Activated CD4-positive, CD25-positive, alpha-beta regulatory T cell treated with anti-CD3 and anti-CD28 coated beads, Interleukin-2, amount 50 U/mL, for 24 hours (primary cell): Measurements from ENCODE around the gene DIP2C.
"Not testable (repeated sequence)": the region's sequence is repeated elsewhere in the genome, so short reads cannot be mapped to it uniquely, and the experiment has no call there.

Experiments
- ATAC-seq, 2 donors: fragments of 150-1000 bp; cut with Tn5 transposase; one replicate each; pipeline ENCODE4 v1.10.0; 2021; ENCODE audit warnings: mild to moderate bottlenecking in 1 of 2, moderate library complexity in 1 of 2

Gene DIP2C

GRCh38 chr10:607545-608185, 81.8 kb downstream of the DIP2C start:
- no peak for ATAC-seq

- no peak for ATAC-seq
Measured at GRCh38 chr10:606762-607544, 82.5 kb downstream of the DIP2C start.

- ATAC-seq: no peak
Measured at GRCh38 chr10:605632-606325, 83.7 kb downstream of the DIP2C start.

- ATAC-seq: no peak
Measured at GRCh38 chr10:604716-605631, 84.5 kb downstream of the DIP2C start.

GRCh38 chr10:603745-604144, 85.7 kb downstream of the DIP2C start:
- no peak for ATAC-seq

- no peak for ATAC-seq
Measured at GRCh38 chr10:602391-603005, 87.0 kb downstream of the DIP2C start.

- no peak for ATAC-seq
Measured at GRCh38 chr10:601660-601963, 87.9 kb downstream of the DIP2C start.

GRCh38 chr10:600876-601659, 88.4 kb downstream of the DIP2C start:
- no peak for ATAC-seq

- ATAC-seq: no peak
Measured at GRCh38 chr10:600234-600633, 89.2 kb downstream of the DIP2C start.

GRCh38 chr10:599767-600166, 89.7 kb downstream of the DIP2C start:
- ATAC-seq: no peak

GRCh38 chr10:598415-599170, 90.9 kb downstream of the DIP2C start:
- no peak for ATAC-seq

- ATAC-seq: no peak
Measured at GRCh38 chr10:597976-598375, 91.5 kb downstream of the DIP2C start.

GRCh38 chr10:596725-597345, 92.6 kb downstream of the DIP2C start:
- no peak for ATAC-seq

- ATAC-seq: not testable (repeated sequence)
Measured at GRCh38 chr10:596131-596530, 93.3 kb downstream of the DIP2C start.

GRCh38 chr10:595473-595872, 94.0 kb downstream of the DIP2C start:
- ATAC-seq: no peak

GRCh38 chr10:594584-595270, 94.7 kb downstream of the DIP2C start:
- ATAC-seq: no peak

GRCh38 chr10:593901-594457, 95.5 kb downstream of the DIP2C start:
- no peak for ATAC-seq

GRCh38 chr10:593421-593820, 96.0 kb downstream of the DIP2C start:
- ATAC-seq: no peak

GRCh38 chr10:593016-593415, 96.5 kb downstream of the DIP2C start:
- ATAC-seq: no peak
